Osteoblast (primary cell): ENCODE results near the gene ALG14. TPM values are rescaled to one million over a fixed set of nuclear protein-coding genes. Genes with fewer than 3 reads are reported as not detected.

Experiments used
- DNase-seq: peaks from one replicate; pipeline ENCODE4 v3.0.0; 2011; ENCODE audit warnings: low spot score, mixed read lengths; ENCODE audit not compliant: insufficient read length; ENCODE audit errors: missing footprints
- H2AFZ ChIP-seq: 2 replicates; pipeline ENCODE4 v1.6.0; 2011; ENCODE audit warnings: mild to moderate bottlenecking, low read length
- H3K27ac ChIP-seq: 2 replicates; pipeline ENCODE4 v1.5.1; 2011; ENCODE audit warnings: mild to moderate bottlenecking, low read depth, low read length, moderate library complexity
- H3K27me3 ChIP-seq: 2 replicates; pipeline ENCODE4 v1.6.0; 2012; ENCODE audit warnings: mild to moderate bottlenecking, control low read depth, inconsistent platforms, low read length, moderate library complexity; ENCODE audit not compliant: insufficient read depth
- H3K36me3 ChIP-seq: 2 replicates; pipeline ENCODE4 v1.5.1; 2011; ENCODE audit warnings: mild to moderate bottlenecking, low read length, control low read depth, moderate library complexity; ENCODE audit not compliant: insufficient read depth
- H3K4me1 ChIP-seq: 2 replicates; pipeline ENCODE4 v1.5.1; 2011; ENCODE audit warnings: mild to moderate bottlenecking, low read length, control low read depth, moderate library complexity; ENCODE audit not compliant: insufficient read depth
- H3K4me2 ChIP-seq: 2 replicates; pipeline ENCODE4 v1.6.0; 2011; ENCODE audit warnings: mild to moderate bottlenecking, low read length; ENCODE audit not compliant: insufficient read depth
- H3K4me3 ChIP-seq: fragments of 200-600 bp; sonication (generic); 3 replicates; pipeline ENCODE4 v1.5.1; 2012; ENCODE audit warnings: mild to moderate bottlenecking, low read length, inconsistent platforms; ENCODE audit not compliant: insufficient read depth
- H3K79me2 ChIP-seq: 2 replicates; pipeline ENCODE4 v1.6.0; 2012; ENCODE audit warnings: mild to moderate bottlenecking, low read length, control low read depth, inconsistent platforms; ENCODE audit not compliant: insufficient read depth
- H3K9me3 ChIP-seq: 2 replicates; pipeline ENCODE4 v1.5.1; 2011; ENCODE audit warnings: low read depth, low read length, control low read depth
- H4K20me1 ChIP-seq: 2 replicates; pipeline ENCODE4 v1.6.0; 2012; ENCODE audit warnings: mild to moderate bottlenecking, low read length, control low read depth; ENCODE audit not compliant: insufficient read depth
- total RNA-seq: library from RNA; depleted of rRNA; stranded (reverse); fragments of >200 nt; gene quantifications from 2 replicates; pipeline ENCODE4 v1.2.3, GENCODE V29; 2012
- TF ChIP-seq, protein P1 (sequence below): IDR thresholded peaks from 2 replicates; pipeline ENCODE4 v1.5.1; 2011; ENCODE audit warnings: mild to moderate bottlenecking, low read depth, low read length, moderate library complexity; ENCODE audit errors: extremely low read depth

The ALG14 gene
- total RNA-seq, 1 donor: 1.4 TPM

DNA sequence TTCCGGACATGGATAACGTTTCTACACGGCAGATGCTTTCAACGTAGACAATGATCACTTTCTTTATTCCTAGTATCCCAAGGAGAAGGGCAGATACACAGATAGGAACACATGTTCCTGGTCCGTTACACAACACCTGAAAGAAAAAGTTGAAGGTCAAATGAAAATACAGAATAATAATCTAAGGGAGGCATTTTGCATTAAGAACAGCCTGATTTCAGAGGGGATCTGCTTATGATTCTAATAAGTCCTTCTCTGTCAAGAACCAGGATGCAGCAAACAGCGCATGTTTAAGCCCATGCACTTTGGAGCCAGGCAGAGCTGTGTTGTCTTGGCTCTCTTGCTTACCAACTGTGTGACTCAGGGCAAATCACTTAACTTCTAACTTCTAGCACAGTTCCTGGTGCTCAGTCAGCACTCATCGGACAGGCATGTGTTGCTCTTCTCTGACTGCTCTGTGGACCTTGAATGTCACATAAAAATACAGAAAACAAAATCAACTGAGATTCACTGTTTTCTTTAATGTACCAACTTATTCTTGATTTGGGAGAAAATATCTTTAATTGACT, 89.5 kb downstream of the ALG14 start:
- no peak overlapping the region for H3K4me3 ChIP-seq
- TF ChIP-seq, protein P1, sequence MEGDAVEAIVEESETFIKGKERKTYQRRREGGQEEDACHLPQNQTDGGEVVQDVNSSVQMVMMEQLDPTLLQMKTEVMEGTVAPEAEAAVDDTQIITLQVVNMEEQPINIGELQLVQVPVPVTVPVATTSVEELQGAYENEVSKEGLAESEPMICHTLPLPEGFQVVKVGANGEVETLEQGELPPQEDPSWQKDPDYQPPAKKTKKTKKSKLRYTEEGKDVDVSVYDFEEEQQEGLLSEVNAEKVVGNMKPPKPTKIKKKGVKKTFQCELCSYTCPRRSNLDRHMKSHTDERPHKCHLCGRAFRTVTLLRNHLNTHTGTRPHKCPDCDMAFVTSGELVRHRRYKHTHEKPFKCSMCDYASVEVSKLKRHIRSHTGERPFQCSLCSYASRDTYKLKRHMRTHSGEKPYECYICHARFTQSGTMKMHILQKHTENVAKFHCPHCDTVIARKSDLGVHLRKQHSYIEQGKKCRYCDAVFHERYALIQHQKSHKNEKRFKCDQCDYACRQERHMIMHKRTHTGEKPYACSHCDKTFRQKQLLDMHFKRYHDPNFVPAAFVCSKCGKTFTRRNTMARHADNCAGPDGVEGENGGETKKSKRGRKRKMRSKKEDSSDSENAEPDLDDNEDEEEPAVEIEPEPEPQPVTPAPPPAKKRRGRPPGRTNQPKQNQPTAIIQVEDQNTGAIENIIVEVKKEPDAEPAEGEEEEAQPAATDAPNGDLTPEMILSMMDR: no peak
- peak overlapping the region; percentile 3 for H3K4me2 ChIP-seq
- peak overlapping the region; percentile 34 for H3K27ac ChIP-seq
- no peaks in the 10 kb centered on the region for H4K20me1 ChIP-seq
- H2AFZ ChIP-seq: no peak overlapping the region
- H3K27me3 ChIP-seq: no peaks in the 10 kb centered on the region
- H3K4me1 ChIP-seq: peaks cover 38% of the 10 kb centered on the region
- no peaks in the 10 kb centered on the region for H3K36me3 ChIP-seq
- no peaks in the 10 kb centered on the region for H3K9me3 ChIP-seq
- peak; percentile 71 for DNase-seq
- no peaks in the 10 kb centered on the region for H3K79me2 ChIP-seq

DNA sequence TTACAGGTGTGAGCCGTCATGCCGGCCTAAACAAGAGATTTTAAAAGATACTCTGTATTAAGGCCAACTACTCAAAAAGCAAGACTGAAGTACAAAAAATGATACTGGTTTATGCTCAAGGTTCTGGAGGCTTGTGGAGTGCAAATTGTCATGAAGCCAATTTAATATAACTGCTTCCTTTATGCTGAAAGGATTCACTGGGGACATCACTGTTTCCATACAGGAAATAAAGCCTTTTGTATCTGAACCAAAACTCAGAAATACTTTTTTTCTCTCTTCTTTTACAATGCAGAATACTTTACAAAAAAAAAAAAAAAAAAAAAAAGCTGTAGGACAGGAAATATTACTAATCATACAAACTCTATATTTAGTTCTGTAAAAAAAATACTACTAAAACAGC, 90.4 kb downstream of the ALG14 start:
- H3K4me3 ChIP-seq: no peak overlapping the region
- TF ChIP-seq, protein P1: no peak
- H3K4me1 ChIP-seq: peaks cover 35% of the 10 kb centered on the region
- H3K27me3 ChIP-seq: no peaks in the 10 kb centered on the region
- H3K79me2 ChIP-seq: no peaks in the 10 kb centered on the region
- H2AFZ ChIP-seq: no peak overlapping the region
- no peak overlapping the region for H3K4me2 ChIP-seq
- H3K9me3 ChIP-seq: no peaks in the 10 kb centered on the region
- H4K20me1 ChIP-seq: no peaks in the 10 kb centered on the region
- no peaks in the 10 kb centered on the region for H3K36me3 ChIP-seq
- no peak overlapping the region for H3K27ac ChIP-seq
- DNase-seq: no peak

DNA sequence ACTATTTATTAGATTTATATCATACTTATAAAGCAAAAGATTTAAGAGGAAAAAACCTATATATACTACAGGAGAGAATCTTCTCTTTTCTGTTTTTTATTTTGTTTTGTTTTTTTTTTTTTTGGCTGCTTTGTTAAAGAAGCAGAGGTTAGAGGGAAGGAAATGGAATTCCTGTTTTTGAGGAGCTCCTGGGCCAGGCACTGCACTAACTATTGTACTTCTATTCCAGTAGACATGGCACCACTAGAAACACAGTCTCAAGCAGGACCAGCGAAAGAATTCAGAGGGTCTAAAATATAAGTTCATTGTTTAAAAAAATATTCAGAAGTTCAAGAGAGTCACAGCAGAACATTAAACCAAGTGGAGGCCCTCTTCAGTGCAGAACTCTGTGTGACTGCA, 91.2 kb downstream of the ALG14 start:
- Histone ChIP-seq H4K20me1 (no peaks in the 10 kb centered on the region), H2AFZ (no peak overlapping the region), H3K4me3 (no peak overlapping the region), H3K79me2 (no peaks in the 10 kb centered on the region), H3K4me1 (peaks cover 27% of the 10 kb centered on the region), H3K27me3 (no peaks in the 10 kb centered on the region), H3K4me2 (no peak overlapping the region), H3K36me3 (no peaks in the 10 kb centered on the region), H3K27ac (no peak overlapping the region), H3K9me3 (no peaks in the 10 kb centered on the region)
- no peak for DNase-seq
- TF ChIP-seq, protein P1: no peak

DNA sequence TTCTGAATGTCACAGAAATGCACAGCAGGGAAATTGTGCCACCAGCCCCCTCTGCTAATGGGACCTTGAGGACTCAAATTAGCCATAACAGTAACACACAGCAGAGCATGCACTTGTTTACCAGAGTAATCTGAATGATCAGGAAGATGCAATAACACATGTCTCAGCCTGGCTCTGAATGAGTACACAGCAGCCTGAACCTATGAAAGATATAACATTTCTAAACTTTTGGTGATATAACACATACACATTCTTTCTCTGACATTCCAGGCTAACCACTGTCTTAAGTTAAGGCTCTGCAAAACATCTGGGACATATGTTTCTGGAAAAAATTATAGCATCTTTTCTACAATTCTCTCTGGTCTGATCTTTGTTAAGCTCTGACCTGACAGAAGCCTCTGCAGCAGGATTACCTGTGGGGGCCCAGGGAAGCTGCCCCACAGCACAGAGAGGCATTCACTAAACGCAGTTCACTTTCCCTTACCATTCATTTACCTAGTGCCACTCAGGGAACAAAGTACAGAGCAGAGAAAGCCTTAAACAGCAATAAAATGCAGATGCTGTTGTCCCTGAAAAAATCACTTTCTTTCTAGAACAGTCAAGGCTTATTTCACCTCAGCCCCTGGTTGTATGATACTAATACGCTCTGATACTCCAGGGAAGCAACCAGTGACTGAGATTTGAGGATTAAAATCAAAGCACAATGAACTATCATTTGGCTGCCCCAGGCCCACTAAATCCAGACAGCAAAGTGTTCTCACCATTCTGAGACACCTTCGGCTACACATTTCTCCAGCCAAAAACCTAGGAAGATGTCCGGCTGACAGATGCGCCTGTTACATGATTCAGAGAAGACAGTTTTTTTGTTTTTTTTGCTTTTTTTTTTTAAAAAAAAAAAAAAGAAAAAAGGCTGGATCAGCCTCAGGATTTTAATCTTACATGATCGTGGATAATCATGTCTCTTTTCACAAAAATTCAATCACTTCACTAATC, 91.9 kb downstream of the ALG14 start:
- no peaks in the 10 kb centered on the region for H3K36me3 ChIP-seq
- no peak overlapping the region for H3K4me3 ChIP-seq
- no peaks in the 10 kb centered on the region for H3K27me3 ChIP-seq
- peak; percentile 37 for DNase-seq
- peaks cover 27% of the 10 kb centered on the region for H3K4me1 ChIP-seq
- H2AFZ ChIP-seq: no peak overlapping the region
- no peaks in the 10 kb centered on the region for H3K79me2 ChIP-seq
- no peaks in the 10 kb centered on the region for H3K9me3 ChIP-seq
- no peak overlapping the region for H3K4me2 ChIP-seq
- no peak overlapping the region for H3K27ac ChIP-seq
- TF ChIP-seq, protein P1: no peak
- H4K20me1 ChIP-seq: no peaks in the 10 kb centered on the region
